HuH-7.5 (cell line): ENCODE results near the gene MICAL2.
A peak's percentile ranks its signal among the peaks of the same experiment; 100 is the strongest.

ENCODE experiments used
- DNase-seq: peaks from one replicate; pipeline ENCODE4 v3.0.0; 2011; ENCODE audit warnings: low spot score

MICAL2 gene

DNA sequence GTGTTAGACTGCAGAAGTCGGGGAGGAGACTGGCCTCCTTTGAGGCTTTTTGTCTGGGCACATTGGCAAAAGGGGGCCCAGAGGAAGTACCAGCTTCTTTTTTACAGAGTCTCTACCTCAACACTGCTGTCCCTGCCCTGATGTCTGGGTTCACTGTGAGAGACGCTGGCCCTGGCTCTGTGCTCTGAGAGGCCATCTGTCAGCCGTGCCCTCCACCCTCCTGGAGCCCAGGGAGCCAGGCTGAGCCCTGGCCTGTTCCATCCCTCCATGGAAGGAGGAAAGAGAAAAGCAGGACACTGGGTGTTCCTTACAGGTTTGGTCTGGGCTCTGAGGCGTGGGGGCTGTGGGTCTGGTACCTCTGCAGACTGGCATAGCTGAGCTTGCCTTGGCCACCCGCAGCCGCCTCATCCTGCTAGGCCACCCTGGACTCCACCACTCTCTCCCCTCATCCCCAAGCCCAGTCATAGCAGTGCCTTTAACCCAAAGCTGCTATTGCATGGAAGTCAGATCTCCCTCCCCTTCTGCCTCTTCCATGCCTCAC lies 161.5 kb downstream of the MICAL2 start:
- DNase-seq, result no peak

DNA sequence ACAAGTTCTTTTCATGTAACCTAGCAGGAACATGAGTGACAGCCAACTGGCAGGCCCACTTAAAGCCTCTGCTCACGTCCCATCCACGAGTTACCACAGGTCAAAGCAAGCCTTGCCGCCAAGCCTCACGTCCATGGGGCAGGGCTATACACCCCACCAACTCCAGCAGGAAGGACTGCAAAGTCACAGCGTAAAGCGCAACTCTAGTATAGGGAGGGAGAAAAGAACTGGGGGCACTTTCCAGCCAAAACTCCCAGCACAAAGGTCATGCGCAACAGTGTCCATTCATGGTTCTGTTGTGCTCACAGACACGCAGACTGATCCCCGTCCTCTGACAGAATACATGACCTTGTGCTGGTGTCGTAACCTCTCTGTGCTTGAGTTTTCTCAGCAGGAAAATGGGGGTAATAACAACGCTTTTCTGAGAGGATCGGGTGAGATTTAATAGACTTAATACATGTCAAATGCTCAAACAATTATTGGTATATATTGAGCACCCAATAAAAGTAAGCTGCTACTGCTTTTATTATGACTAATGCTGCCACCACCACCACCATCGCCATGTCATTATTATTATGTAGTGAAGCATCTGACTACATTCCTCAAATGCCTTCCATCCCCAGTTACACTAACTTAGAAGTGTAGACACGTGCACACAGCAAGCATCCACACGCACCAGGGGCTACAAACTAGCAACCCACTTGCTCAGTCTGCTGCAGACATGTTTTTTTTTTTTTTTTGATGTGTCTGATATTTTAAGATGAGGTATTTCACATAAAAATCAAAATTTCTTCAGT lies 162.6 kb downstream of the MICAL2 start:
- DNase-seq, result no peak

DNA sequence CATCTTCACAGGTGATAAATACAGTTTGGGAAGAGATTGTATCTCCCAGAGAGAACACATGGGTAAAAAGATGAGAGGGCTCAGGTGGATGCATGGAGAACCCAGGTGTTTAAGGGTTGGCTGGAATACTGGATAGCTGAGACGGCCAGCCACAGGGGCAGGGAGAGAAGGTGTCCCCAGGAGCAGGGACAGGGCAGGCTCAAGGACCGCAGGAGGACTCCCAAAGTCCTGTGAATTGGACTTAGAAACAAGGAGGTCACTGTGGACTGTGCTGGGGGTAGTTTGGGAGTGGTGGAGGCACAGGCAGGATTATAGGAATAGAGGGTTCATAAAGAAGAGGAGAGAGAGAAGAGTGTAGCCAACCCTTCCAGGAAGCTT lies 163.2 kb downstream of the MICAL2 start:
- DNase-seq, result no peak

DNA sequence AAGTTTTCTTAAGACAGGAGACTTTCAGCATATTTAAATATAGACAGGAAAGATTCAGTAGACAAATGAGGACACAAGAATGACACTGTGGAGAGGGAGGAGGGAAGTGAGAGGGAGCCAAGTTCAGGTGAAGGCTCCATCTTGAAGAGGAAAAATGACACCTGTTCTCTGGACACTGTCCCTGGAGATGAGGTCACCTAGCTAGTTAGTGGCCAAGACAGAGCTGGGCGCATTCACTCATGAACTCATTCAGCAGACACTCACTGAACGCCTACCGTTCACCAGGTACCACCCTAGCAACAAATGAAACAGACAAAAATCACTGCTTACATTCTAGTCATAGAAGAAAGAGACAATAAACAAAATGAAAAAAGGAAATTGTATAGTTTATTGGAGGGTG lies 163.7 kb downstream of the MICAL2 start:
- DNase-seq, result no peak

DNA sequence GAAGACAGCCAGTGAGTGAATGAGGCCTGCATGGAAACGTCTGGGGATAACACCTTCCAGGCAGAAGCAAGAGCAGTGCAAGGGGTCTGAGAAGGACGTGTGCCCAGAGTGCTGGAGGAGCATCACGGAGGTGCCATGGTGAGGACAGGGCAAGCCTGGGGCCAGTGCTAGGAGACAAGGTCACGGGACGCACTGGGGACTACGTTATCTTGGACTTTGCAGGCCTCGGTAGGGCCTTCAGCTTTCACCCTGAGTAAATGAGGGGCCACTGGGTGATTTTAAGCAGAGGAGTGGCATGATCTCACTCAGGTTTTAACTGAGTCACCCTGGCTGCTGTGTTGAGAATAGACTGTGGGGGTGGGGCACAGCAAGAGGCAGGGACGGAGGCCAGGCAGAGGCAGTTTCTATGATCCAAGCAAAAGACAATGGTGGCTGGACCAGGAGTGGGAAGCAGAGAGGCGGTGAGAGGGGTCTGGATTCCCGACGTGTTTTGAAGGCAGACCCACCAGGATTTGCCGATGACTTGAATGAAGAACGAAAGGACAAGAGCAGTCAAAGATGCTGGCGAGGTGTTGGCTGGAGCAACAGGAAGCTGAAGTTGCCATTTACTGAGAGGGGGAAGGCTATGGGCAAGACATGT lies 164.3 kb downstream of the MICAL2 start:
- DNase-seq, result no peak

DNA sequence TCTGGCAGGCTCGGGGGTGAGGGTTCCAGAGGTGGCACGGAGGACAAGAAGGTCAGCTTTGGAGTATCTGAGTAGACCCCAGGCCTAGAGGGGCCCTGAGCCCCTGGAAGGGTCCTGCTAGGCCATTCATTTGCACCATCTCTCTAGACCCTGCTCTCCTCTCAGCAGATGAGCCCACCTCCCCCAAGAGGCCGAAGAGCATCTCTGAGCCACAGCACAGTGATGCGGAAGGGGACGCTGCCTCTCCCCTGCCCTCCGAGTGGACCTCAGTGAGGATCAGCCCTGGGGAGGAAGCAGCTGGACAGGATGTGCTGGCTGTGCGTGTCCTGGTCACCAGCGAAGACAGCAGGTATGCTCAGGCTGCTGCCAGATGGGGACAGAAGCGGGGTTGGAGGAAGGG lies 165.4 kb downstream of the MICAL2 start:
- no peak for DNase-seq

DNA sequence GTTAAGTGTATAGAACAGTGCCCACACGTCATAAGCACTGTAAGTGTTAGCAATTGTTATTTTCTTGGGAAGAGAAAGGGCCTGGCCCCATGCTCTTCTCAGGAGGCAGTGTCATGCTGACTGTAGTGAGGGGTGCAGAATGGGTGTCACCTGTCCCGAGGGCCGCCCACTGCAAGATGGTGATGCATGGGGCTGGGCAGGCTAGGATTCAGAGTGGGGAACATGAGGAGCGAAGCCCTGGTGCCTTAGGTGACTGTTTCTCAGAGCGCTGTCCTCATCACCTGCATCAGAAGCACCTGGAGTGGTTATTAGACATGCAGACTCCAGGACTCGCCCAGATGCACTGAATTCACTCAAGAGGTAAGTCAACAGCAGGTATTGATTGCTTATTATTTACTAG lies 166.0 kb downstream of the MICAL2 start:
- no peak for DNase-seq

DNA sequence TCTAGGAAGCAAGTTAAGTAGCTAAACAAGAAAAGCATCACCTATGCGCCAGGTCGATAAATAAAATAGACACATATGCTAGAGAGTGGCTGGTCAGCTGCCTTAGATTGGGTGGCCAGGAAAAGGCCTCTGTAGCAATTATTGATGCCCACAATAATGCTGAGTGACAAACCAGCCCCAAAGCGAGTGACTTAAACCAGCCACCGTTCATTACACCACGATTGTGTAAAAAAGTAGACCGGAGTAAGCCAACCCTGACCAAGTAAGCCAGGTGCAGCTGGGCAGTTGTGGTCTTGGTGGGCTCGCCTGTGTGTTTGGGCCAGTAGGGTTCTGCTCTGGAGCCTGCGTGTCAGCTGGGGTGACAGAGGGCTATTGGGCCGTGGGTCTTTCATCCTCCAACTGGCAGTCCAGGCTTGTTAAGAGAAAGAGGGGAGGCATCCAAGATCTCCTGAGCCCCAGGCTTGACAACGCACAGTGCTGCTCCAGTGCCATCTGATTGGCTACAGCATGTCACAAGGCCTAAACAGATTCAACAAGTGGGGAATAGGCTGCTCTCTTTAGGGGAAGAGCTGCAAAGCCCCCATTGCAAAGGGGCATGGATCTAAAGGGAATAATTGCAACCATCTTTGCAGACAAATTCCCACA lies 166.6 kb downstream of the MICAL2 start:
- no peak for DNase-seq

DNA sequence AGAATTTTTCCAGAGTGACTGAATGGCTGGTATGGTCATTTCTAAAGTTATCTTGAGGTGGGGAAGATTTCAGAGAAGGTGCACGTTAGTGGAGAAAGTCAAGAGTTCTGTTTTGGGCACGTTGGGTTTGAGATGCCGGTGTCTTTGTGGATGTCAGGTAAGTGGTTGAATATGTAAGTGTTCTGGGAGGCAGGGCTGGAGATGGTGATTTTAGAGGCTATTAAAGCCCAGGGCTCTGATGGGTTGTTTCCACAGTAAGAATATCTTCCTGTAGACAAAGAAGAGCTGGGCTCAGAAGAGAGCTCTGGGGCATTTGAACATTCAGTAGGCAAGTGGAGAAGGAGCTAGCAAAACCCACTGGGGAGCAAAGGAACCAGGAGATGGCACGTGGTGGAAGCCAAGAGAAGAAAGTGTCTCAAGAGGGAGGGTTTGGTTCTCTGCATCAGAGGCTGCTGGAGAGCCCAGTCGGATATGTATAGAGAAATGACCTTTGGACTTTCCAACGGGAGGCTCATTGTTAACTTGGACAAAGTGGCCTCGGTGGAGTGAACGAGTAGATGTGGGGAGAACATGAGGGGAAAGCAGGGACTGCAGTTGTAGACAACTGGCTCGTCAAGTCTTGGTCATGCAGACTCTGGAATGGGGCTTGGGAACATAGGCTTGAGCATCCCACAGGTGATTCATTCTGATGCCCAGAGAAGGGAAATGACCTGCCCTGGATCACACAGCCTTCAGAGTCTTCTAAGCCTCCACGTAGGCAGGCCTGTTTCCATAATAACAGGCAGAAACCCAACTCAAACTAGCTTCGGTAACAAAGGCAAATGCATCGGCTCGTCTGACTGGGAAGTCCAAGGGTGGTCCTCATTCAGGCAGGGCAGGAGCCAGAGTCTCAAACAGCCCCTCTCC lies 168.6 kb downstream of the MICAL2 start:
- DNase-seq, result no peak

DNA sequence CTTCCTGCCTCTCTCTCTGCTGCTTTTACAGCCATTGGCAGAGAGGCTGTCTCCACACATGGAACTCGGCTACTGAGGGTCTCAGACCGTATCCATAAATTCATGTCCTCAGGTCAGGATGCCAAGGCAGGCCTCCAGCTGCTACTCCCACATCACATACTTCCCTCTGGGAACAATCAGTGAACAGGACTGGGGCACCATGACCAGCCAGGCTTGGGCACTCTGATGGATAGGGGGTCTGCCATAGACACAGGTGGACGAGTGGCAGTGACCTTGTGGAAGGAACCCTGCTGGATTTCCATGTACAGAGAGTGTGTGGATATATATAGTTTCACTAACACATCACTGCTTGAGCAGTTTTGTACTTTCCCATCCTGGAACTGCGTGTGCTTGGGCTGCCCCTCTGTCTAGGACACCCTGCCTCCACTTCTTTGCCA lies 169.3 kb downstream of the MICAL2 start:
- no peak for DNase-seq

DNA sequence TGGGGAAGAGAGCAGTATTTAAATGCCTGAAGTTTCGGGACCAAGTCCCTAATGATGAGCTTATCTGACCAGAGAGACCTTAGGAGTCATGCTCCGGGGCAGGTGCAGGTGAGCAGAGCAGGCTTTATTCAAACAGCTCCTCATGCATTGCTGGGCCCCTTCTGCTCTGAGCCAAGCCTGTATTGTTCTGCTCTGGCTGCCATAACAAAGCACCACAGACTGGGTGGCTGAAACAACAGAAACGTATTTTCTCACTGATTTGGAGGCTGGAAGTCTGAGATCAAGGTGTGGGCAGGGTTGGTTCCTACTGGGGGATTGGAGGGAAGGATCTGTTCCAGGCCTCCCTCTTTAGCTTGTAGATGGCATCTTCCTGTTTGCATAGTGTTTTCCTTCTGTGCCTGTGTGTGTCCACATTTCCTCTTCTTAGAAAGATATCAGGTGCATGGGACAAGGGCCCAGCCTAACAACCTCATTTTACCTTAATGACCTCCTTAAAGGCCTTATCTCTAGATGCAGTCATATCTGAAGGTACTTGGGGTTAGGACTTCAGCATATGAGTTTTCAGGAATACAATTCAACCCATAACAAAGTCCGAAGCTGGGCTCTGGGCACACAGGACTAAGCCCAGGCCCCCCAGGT lies 169.9 kb downstream of the MICAL2 start:
- DNase-seq, result no peak

DNA sequence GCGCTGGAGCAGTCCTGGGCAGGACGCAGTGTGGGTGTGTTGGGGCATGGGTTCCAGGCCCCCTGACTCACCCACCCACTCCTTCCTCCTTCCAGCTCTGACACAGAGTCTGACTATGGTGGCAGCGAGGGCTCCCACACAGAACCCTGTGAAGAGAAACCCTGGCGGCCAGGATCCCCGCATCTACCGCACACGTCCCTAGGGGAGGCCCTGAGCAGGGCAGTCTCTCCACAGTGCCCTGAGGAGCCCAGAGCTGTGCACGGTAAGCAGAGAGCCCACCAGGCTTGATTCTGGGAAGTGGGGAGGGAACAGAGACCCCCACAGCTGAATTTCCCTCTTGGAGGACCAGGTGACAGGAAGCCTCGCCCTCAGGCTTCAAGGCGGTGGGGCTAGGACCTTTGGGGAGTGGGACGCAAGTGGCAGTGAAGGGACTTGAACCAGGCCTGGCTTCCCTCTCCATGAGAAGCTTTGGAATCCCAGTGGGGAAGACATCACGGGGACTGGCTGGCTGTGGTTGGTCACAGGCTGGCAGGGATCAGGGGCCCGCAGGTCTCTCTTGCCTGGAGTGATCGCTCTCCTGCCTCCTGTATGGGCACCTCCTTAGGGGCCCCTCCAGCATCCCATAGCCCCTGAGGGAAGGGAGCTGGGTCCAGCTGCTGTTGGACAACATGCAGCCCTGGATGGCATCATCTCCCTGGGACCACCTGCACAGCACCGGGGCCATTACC lies 170.6 kb downstream of the MICAL2 start:
- DNase-seq, result no peak

DNA sequence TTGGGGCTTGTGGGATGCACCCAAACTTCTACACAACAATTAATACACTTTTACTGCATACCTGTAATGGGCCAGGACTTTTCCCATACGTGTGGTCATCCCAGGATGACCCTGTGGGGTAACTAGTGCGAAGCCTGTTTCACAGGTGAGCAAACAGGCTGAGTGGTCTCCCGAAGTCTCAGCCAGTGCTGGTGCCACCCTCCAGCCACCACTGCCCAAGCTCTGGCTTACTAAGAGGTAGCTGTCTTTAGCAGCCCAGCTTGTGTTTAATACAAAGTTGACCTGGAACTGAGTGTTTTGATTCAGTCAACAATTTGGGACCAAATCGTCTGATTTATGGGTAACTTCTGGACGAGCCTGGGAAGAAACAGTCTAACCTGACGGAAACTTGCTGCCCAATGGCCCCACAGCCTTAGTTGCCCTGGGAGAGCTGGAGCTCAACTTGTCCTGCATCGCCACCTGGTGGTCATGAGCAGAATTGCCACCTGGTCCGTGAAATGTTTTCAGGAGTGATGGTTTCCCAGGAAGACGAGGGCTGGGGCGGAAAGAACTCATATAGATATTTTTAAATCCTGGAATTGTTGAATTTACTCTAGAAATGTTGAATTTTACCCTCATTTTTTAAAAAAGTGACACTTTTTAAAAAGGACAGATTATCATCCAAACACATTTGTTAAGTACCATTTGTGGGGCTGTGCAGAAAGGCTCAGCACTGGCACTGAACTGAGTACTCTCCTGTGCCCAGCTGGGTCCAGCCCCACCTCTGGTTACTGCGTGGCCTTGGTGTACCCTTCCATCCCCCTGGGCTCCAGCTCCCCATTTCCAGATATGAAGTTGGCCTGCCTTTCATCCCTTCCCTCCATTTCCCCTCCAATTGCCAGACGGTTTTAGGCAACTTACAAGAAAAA lies 171.4 kb downstream of the MICAL2 start:
- peak; percentile 69 for DNase-seq

DNA sequence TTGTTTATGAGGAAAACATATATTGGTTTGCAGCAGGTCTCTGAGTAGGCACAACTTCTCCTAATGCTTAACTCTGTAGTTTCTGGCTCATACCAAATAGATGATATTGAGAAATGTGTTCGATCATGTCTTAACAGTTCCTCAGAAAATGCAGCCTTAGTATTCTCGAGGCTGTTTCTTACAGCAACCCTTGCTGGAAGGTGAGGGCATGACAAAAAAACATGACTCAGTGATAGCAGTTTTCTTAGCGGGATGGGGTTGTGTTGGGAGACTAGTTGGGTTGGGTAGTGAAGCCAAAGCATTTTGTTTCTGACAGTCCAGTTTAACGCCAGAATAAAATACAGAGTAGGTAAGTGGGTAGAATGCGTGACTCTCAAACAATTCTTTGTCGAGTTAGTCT lies 172.3 kb downstream of the MICAL2 start:
- no peak for DNase-seq

DNA sequence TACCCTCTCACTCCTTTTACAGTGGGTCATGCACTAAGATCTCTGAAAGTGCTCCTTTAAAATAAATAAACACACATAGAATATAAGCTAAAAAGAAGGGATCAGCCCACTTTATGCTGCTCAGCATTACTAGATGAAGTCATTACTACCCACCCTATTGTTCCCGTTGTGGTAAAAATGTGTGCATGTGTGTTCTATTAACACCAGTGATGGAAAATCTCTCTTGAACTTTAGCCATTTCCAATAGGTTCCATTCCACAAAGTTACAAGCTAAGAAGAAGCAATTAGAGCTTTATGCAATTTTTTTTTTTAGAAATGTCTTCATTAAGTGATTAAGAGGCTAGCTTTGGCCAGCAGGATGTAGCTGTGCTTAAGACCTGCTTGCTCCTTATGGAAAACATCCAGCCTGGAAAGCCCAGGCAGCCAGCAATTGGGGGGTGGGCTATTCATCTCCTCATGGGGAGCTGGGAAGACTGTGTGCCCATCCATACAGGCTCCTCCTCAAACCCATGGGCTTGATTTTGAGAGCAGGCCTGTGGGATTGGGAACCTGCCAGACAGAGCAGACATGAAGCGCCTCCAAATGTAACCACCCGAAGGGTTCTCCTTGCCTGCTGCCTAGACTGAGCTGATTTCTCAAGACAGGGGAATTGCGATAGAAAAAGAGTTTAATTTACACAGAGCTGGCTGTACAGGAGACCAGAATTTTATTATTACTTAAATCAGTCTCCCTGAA lies 174.1 kb downstream of the MICAL2 start:
- DNase-seq, result no peak

DNA sequence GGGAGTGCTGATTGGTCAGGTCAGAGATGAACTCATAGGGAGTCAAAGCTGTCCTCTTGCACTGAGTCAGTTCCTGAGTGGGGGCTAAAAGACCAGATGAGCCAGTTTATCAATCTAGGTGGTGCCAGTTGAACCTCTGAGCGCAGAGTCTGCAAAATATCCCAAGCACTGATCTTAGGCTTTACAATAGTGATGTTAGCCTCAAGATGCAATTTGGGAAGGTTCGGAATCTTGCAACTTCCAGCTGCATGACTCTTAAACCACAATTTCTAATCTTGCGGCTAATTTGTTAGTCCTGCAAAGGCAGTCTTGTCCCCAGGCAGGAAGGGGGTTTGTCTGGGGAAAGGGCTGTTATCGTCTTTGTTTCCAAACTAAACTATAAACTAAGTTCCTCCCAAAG lies 174.7 kb downstream of the MICAL2 start:
- DNase-seq, result no peak

DNA sequence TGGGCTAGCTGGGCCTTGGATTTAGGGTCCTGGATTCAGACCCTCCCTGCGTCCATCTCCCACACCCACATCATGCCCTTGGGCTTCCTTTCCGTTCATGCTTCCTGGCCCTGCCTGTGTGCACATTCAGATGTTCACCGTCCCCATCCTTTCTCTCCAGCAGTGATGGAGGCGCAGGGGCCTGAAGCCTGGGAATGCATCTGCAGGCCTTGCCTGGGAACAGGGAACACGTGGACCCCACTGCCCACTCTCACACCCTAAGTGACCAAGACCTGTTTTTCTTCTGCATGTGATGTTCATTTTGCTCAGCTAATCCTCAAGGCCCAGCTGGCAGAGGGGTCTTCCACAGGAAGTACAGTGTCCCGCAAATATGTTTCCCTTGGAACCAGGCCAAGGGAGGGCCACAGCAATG lies 175.4 kb downstream of the MICAL2 start:
- no peak for DNase-seq

DNA sequence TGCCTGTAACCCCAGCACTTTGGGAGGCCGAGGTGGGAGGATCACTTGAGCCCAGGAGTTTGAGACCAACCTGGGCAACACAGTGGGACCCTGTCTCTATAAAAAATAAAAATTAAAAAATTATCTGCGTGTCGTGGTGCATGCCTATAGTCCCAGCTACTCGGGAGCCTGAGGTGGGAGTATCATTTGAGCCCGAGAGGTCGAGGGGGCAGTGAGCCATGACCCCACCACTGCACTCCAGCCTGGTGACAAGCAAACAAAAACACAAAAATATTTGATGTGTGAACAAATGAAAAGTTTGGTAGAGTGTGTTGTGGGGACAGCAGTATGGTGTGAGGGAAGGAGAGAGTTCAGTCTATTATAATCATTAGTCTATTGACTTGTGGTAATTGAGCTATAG lies 176.2 kb downstream of the MICAL2 start:
- DNase-seq, result no peak

DNA sequence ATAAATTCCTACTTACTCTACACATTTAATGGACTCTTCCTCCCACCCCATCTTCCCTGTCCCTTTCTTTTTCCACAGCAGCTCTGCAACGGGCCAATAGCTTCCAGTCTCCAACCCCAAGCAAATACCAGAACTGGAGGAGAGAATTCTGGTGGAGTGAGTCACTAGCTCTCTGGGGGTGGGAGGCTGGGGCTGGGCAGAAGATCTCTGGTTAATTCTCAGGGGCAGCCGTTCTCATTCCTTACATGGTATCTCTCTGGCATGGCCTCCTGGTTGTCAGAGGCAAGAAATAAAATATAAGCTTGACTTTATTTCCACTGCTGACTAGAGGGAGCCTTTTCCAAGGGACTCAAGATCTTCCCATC lies 176.6 kb downstream of the MICAL2 start:
- DNase-seq, result no peak
